Activated CD4-positive, alpha-beta T cell treated with anti-CD3 and anti-CD28 coated beads, Interleukin-10, Interleukin-2, amounts not matched to agents 100 ng/mL and 50 ng/mL, durations not matched to agents 16 hours and 8 hours (primary cell): Measurements from ENCODE around the gene DNAJB7.
"Not testable (repeated sequence)": the region's sequence is repeated elsewhere in the genome, so short reads cannot be mapped to it uniquely, and the experiment has no call there.

ENCODE experiments used
- DNase-seq: peaks from one replicate; pipeline ENCODE4 v3.0.0-alpha.2; 2020

Gene DNAJB7

GRCh38 chr22:40862013-40862412 lies at the start of gene DNAJB7:
DNAJB7 (minus strand) TSS chr22:40862113; CDS start chr22:40861994, 119 bp downstream.
- no peak for DNase-seq

GRCh38 chr22:40908895-40909294 lies 47.0 kb upstream of the DNAJB7 start:
- DNase-seq, result no peak

GRCh38 chr22:40904101-40904500 lies 42.2 kb upstream of the DNAJB7 start:
- no peak for DNase-seq

GRCh38 chr22:40898850-40899357 lies 37.0 kb upstream of the DNAJB7 start:
- DNase-seq, result peak; percentile 73

- DNase-seq, result no peak
Measured at GRCh38 chr22:40894417-40894816, 32.5 kb upstream of the DNAJB7 start.

- DNase-seq, result no peak
Measured at GRCh38 chr22:40890881-40891280, 29.0 kb upstream of the DNAJB7 start.

- no peak for DNase-seq
Measured at GRCh38 chr22:40889116-40889515, 27.2 kb upstream of the DNAJB7 start.

- DNase-seq, result no peak
Measured at GRCh38 chr22:40878922-40879321, 17.0 kb upstream of the DNAJB7 start.

GRCh38 chr22:40877488-40877887 lies 15.6 kb upstream of the DNAJB7 start:
- no peak for DNase-seq

- DNase-seq, result no peak
Measured at GRCh38 chr22:40876907-40877306, 15.0 kb upstream of the DNAJB7 start.

GRCh38 chr22:40875111-40875510 lies 13.2 kb upstream of the DNAJB7 start:
- no peak for DNase-seq

- no peak for DNase-seq
Measured at GRCh38 chr22:40874016-40874415, 12.1 kb upstream of the DNAJB7 start.

- not testable (repeated sequence) for DNase-seq
Measured at GRCh38 chr22:40868379-40868778, 6.5 kb upstream of the DNAJB7 start.

GRCh38 chr22:40867109-40867508 lies 5.2 kb upstream of the DNAJB7 start:
- DNase-seq, result no peak

- DNase-seq, result no peak
Measured at GRCh38 chr22:40862537-40862936, 624 bp upstream of the DNAJB7 start.

GRCh38 chr22:40857309-40857855 lies 4.5 kb downstream of the DNAJB7 start:
- DNase-seq, result no peak

GRCh38 chr22:40856513-40857308 lies 5.2 kb downstream of the DNAJB7 start, which contains the start of the genes ST13 and XPNPEP3:
ST13 (minus strand) TSS chr22:40856639; CDS start chr22:40856540, 99 bp downstream.
XPNPEP3 (plus strand) TSS chr22:40857148; CDS start chr22:40857182, 34 bp downstream.
- peak; percentile 97 for DNase-seq

GRCh38 chr22:40855979-40856512 lies 5.9 kb downstream of the DNAJB7 start:
- DNase-seq, result peak; percentile 19

GRCh38 chr22:40855071-40855978 lies 6.6 kb downstream of the DNAJB7 start:
- peak; percentile 10 for DNase-seq

- no peak for DNase-seq
Measured at GRCh38 chr22:40853961-40854360, 8.0 kb downstream of the DNAJB7 start.

- no peak for DNase-seq
Measured at GRCh38 chr22:40853333-40853732, 8.6 kb downstream of the DNAJB7 start.

- DNase-seq, result not testable (repeated sequence)
Measured at GRCh38 chr22:40845816-40846215, 16.1 kb downstream of the DNAJB7 start.

GRCh38 chr22:40844951-40845350 lies 17.0 kb downstream of the DNAJB7 start:
- no peak for DNase-seq
